ENCODE data around the gene OR10A3. TPM values are rescaled to one million over a fixed set of nuclear protein-coding genes. Genes with fewer than 3 reads are reported as not detected.

Gene OR10A3
- total and polyA plus RNA-seq, 2 donors from 2014 or later = not detected

DNA sequence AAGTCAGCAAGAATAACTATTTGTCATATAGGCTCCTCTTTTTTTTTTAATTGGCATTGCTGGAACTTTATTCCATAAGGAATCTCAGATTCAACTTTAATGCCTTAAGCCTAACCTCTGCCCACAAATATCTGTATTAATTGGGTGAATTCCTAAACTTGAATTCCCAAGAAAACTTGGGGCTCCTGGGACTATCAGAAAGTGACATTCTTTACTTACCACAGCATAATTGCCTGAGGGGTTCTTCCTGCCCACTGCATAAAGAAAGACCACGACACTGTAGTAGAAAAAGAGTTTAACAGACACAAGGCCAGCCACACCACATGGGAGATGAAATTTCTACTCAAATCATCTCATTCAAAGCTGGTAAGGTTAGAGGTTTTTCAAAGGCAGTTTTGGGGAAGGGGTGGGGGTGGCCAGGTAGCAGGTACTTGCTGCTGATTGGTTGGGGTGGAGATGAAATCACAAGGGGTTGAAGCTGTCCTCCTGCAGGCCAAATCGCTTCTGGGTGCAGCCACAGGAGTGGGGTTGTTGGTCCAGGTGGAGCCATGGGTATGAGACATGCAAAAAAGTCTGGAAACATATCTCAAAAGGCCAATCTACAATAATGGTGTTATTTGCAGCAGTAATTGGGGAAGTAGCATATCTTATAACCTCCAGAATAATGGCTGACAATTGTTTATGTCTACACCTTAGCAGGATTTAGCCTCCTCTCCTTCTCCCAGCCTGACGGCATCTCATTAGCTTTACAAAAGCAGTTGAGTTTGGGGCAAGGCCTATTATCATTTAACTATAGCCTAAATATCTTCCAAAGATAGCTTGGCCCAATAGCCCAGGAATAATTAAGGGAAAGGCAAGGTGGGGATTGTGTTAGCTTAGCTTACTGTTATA, 28.5 kb upstream of the OR10A3 start:
- intact Hi-C loops (cut with DNase I) = no loop called here

GRCh38 chr11:7968686-7969085, 27.2 kb upstream of the OR10A3 start:
- Histone ChIP-seq H3K9me3 (ENCODE audit: control insufficient read depth in 2 of 3, insufficient read depth in 1 of 3, low read length in 3 of 3) (no peaks in the 10 kb centered on the region), H3K4me3 (ENCODE audit: low read length in 3 of 3) (no peak overlapping the region), H3K4me1 (ENCODE audit: control insufficient read depth in 2 of 3, insufficient read depth in 2 of 3, low read depth in 1 of 3, low read length in 3 of 3) (no peaks in the 10 kb centered on the region), H3K27ac (ENCODE audit: low read depth in 2 of 2, low read length in 2 of 2) (no peak overlapping the region), H3K9ac (ENCODE audit: low read length in 3 of 3) (no peak overlapping the region), H3K27me3 (ENCODE audit: control insufficient read depth, insufficient read depth, low read length) (no peaks in the 10 kb centered on the region), H3K36me3 (ENCODE audit: control insufficient read depth in 2 of 3, insufficient read depth in 3 of 3, low read length in 3 of 3) (no peaks in the 10 kb centered on the region)
- intact Hi-C loops (cut with DNase I) = no loop called here
- FAIRE-seq (no peak), DNase-seq (no peak)
- TF ChIP-seq, protein P1, sequence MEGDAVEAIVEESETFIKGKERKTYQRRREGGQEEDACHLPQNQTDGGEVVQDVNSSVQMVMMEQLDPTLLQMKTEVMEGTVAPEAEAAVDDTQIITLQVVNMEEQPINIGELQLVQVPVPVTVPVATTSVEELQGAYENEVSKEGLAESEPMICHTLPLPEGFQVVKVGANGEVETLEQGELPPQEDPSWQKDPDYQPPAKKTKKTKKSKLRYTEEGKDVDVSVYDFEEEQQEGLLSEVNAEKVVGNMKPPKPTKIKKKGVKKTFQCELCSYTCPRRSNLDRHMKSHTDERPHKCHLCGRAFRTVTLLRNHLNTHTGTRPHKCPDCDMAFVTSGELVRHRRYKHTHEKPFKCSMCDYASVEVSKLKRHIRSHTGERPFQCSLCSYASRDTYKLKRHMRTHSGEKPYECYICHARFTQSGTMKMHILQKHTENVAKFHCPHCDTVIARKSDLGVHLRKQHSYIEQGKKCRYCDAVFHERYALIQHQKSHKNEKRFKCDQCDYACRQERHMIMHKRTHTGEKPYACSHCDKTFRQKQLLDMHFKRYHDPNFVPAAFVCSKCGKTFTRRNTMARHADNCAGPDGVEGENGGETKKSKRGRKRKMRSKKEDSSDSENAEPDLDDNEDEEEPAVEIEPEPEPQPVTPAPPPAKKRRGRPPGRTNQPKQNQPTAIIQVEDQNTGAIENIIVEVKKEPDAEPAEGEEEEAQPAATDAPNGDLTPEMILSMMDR (IDR thresholded peaks at IDR 0.05; ENCODE audit: borderline replicate concordance, extremely low read depth, insufficient read depth) = no peak

More for the DNA sequence above, 28.5 kb upstream of the OR10A3 start:
- H3K27ac ChIP-seq (ENCODE audit: low read depth in 2 of 2, low read length in 2 of 2) = no peak overlapping the region
- H3K4me3 ChIP-seq (ENCODE audit: low read length in 3 of 3) = no peak overlapping the region
- FAIRE-seq (no peak), DNase-seq (no peak)
- H3K27me3 ChIP-seq (ENCODE audit: control insufficient read depth, insufficient read depth, low read length) = no peaks in the 10 kb centered on the region
- no peaks in the 10 kb centered on the region for H3K36me3 ChIP-seq (ENCODE audit: control insufficient read depth in 2 of 3, insufficient read depth in 3 of 3, low read length in 3 of 3)
- H3K9ac ChIP-seq (ENCODE audit: low read length in 3 of 3) = no peak overlapping the region
- TF ChIP-seq, protein P1 (IDR thresholded peaks at IDR 0.05; ENCODE audit: borderline replicate concordance, extremely low read depth, insufficient read depth) = no peak
- H3K4me1 ChIP-seq (ENCODE audit: control insufficient read depth in 2 of 3, insufficient read depth in 2 of 3, low read depth in 1 of 3, low read length in 3 of 3) = no peaks in the 10 kb centered on the region
- H3K9me3 ChIP-seq (ENCODE audit: control insufficient read depth in 2 of 3, insufficient read depth in 1 of 3, low read length in 3 of 3) = no peaks in the 10 kb centered on the region

- H3K27me3 ChIP-seq (ENCODE audit: control insufficient read depth, insufficient read depth, low read length) = no peaks in the 10 kb centered on the region
- H3K4me1 ChIP-seq (ENCODE audit: control insufficient read depth in 2 of 3, insufficient read depth in 2 of 3, low read depth in 1 of 3, low read length in 3 of 3) = no peaks in the 10 kb centered on the region
- intact Hi-C loops (cut with DNase I) = no loop called here
- H3K36me3 ChIP-seq (ENCODE audit: control insufficient read depth in 2 of 3, insufficient read depth in 3 of 3, low read length in 3 of 3) = no peaks in the 10 kb centered on the region
- H3K9me3 ChIP-seq (ENCODE audit: control insufficient read depth in 2 of 3, insufficient read depth in 1 of 3, low read length in 3 of 3) = no peaks in the 10 kb centered on the region
- no peak overlapping the region for H3K27ac ChIP-seq (ENCODE audit: low read depth in 2 of 2, low read length in 2 of 2)
- H3K9ac ChIP-seq (ENCODE audit: low read length in 3 of 3) = no peak overlapping the region
- TF ChIP-seq, protein P1 (IDR thresholded peaks at IDR 0.05; ENCODE audit: borderline replicate concordance, extremely low read depth, insufficient read depth) = no peak
- FAIRE-seq (no peak), DNase-seq (no peak)
- H3K4me3 ChIP-seq (ENCODE audit: low read length in 3 of 3) = no peak overlapping the region
Measured at GRCh38 chr11:7967826-7968225, 26.3 kb upstream of the OR10A3 start.

All from kidney (tissue), 14 donors.